Stimulated activated effector memory CD8-positive, alpha-beta T cell treated with anti-CD3 and anti-CD28 coated beads, Interleukin-12 subunit alpha, Interleukin-12 subunit beta, amount 100 ng/mL, for 72 hours (primary cell): Measurements from ENCODE around the gene PPIAL4G.
"Not testable (repeated sequence)": the region's sequence is repeated elsewhere in the genome, so short reads cannot be mapped to it uniquely, and the experiment has no call there.

Source experiments
- ATAC-seq: fragments of 150-1000 bp; cut with Tn5 transposase; 2 replicates; pipeline ENCODE4 v1.10.0; 2021
- DNase-seq, 2 donors: peaks; one replicate each; pipeline ENCODE4 v3.0.0; 2021 to 2022; ENCODE audit warnings: low spot score in 2 of 2
- H3K27ac Mint-ChIP-seq: one replicate; pipeline ENCODE4 v1.8.0; 2022; ENCODE audit warnings: mild to moderate bottlenecking, mixed read lengths
- H3K36me3 Mint-ChIP-seq: one replicate; pipeline ENCODE4 v1.8.0; 2022; ENCODE audit warnings: mild to moderate bottlenecking, mixed read lengths
- H3K4me1 Mint-ChIP-seq: one replicate; pipeline ENCODE4 v1.8.0; 2022; ENCODE audit warnings: mixed read lengths
- H3K4me3 Mint-ChIP-seq: one replicate; pipeline ENCODE4 v1.8.0; 2022; ENCODE audit warnings: mild to moderate bottlenecking, mixed read lengths
- H3K9me3 Mint-ChIP-seq: one replicate; pipeline ENCODE4 v1.8.0; 2022; ENCODE audit warnings: mixed read lengths

PPIAL4G gene

DNA sequence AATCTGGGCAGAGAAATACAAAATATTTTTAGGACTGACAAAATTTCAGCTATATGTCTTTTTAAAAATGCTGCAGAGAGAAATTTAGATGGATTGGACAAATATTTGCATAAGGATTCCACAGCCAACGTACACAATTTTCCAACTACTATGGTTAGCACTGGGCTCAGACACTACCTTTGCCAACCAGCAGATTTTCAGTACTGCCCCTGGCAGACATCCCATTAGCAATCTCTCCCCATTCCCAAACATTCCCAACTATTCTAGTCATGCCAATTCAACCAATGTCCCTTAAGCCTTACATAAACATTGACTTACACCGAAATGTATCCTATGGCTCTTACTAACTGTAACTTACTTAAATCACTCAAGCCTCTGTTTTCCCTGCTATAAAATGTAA is 30.3 kb downstream of the PPIAL4G start:
- H3K27ac Mint-ChIP-seq, DNase-seq, H3K4me3 Mint-ChIP-seq, ATAC-seq, H3K9me3 Mint-ChIP-seq, H3K4me1 Mint-ChIP-seq, H3K36me3 Mint-ChIP-seq: not testable (repeated sequence)

DNA sequence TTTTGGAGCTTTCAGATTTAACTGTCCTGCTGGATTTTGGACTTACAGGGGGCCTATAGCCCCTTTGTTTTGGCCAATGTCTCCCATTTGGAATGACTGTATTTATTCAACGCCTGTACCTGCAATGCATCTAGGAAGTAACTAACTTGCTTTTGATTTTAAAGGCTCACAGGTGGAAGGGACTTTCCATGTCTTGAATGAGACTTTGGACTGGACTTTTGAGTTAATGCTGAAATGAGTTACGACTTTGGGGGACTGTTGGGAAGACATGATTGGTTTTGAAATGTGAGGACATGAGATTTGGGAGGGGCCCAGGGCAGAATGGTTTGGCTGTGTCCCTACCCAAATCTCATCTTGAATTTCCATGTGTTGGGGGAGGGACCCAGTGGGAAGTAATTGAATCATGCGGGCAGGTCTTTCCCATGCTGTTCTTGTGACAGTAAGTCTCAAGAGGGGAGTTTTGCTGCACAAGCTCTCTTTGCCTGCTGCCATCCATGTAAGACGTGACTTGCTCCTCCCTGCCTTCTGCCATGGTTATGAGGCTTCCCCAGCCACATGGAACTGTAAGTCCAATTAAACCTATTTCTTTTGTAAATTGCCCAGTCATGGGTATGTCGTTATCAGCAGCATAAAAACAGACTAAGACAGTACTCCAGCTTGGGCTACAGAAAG is 43.3 kb downstream of the PPIAL4G start:
- not testable (repeated sequence) for H3K27ac Mint-ChIP-seq

GRCh38 chr1:148435406-148435805 is 47.7 kb downstream of the PPIAL4G start:
- no peak for DNase-seq
- ATAC-seq, result no peak
- H3K4me3 Mint-ChIP-seq, result no peak overlapping the region
- H3K9me3 Mint-ChIP-seq, result no peaks in the 10 kb centered on the region
- peaks cover 53% of the 10 kb centered on the region for H3K36me3 Mint-ChIP-seq
- no peak overlapping the region for H3K27ac Mint-ChIP-seq
- peaks cover 48% of the 10 kb centered on the region for H3K4me1 Mint-ChIP-seq

More for the DNA sequence above, 43.3 kb downstream of the PPIAL4G start:
- H3K9me3 Mint-ChIP-seq, DNase-seq, ATAC-seq, H3K4me3 Mint-ChIP-seq: not testable (repeated sequence)
- Mint-ChIP-seq H3K36me3 (peaks cover 15% of the 10 kb centered on the region), H3K4me1 (peaks cover 26% of the 10 kb centered on the region)

DNA sequence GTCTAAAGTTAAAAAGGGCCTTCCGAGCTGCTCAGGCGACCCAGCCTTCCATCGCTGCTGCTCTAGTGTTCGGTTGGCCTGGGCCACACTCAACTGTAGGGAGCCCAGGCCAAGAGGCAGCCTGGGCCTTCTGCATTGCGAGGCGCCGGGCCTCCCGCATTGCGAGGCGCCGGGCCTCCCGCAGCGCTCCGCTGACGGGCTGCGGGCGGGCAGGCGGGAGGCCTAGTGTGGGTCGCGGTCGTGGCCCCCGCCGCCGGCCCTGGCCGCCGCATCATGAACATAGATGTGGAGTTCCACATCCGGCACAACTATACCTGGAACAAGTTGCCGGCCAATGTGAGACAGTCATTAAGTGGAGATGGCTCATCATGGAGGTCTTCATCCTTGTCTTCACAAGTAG is 48.3 kb downstream of the PPIAL4G start:
- no peak overlapping the region for H3K4me3 Mint-ChIP-seq
- DNase-seq (no peak), ATAC-seq (no peak)
- H3K36me3 Mint-ChIP-seq, result peaks cover 59% of the 10 kb centered on the region
- peaks cover 50% of the 10 kb centered on the region for H3K4me1 Mint-ChIP-seq
- no peaks in the 10 kb centered on the region for H3K9me3 Mint-ChIP-seq
- no peak overlapping the region for H3K27ac Mint-ChIP-seq

- Mint-ChIP-seq H3K4me1 (peaks cover 43% of the 10 kb centered on the region), H3K36me3 (peaks cover 68% of the 10 kb centered on the region)
- not testable (repeated sequence) for H3K27ac Mint-ChIP-seq, H3K9me3 Mint-ChIP-seq, ATAC-seq, H3K4me3 Mint-ChIP-seq, DNase-seq
Observed at GRCh38 chr1:148432916-148433317, 50.2 kb downstream of the PPIAL4G start.
